ENCODE results near the gene DSCAM.
A peak's percentile ranks its signal among the peaks of the same experiment; 100 is the strongest.
"Not testable (repeated sequence)": the region's sequence is repeated elsewhere in the genome, so short reads cannot be mapped to it uniquely, and the experiment has no call there.

DSCAM gene

GRCh38 chr21:40516335-40516734 lies 330.6 kb downstream of the DSCAM start:
- no peak for DNase-seq

GRCh38 chr21:40512590-40512989 lies 334.4 kb downstream of the DSCAM start:
- DNase-seq, result peak; percentile 19

GRCh38 chr21:40507978-40508377 lies 339.0 kb downstream of the DSCAM start:
- no peak for DNase-seq

- DNase-seq, result no peak
Measured at GRCh38 chr21:40505681-40506080, 341.3 kb downstream of the DSCAM start.

GRCh38 chr21:40505244-40505643 lies 341.7 kb downstream of the DSCAM start:
- no peak for DNase-seq

GRCh38 chr21:40504825-40505224 lies 342.1 kb downstream of the DSCAM start:
- no peak for DNase-seq

GRCh38 chr21:40496116-40496515 lies 350.8 kb downstream of the DSCAM start:
- DNase-seq, result no peak

- DNase-seq, result no peak
Measured at GRCh38 chr21:40490408-40490807, 356.6 kb downstream of the DSCAM start.

GRCh38 chr21:40489001-40489400 lies 358.0 kb downstream of the DSCAM start:
- DNase-seq, result no peak

- DNase-seq, result no peak
Measured at GRCh38 chr21:40481764-40482163, 365.2 kb downstream of the DSCAM start.

- no peak for DNase-seq
Measured at GRCh38 chr21:40474513-40474912, 372.4 kb downstream of the DSCAM start.

- DNase-seq, result no peak
Measured at GRCh38 chr21:40472013-40472412, 374.9 kb downstream of the DSCAM start.

GRCh38 chr21:40471103-40471502 lies 375.9 kb downstream of the DSCAM start:
- DNase-seq, result no peak

GRCh38 chr21:40466893-40467483 lies 380.0 kb downstream of the DSCAM start:
- peak; percentile 24 for DNase-seq

GRCh38 chr21:40465382-40465781 lies 381.6 kb downstream of the DSCAM start:
- no peak for DNase-seq

- DNase-seq, result no peak
Measured at GRCh38 chr21:40463176-40463575, 383.8 kb downstream of the DSCAM start.

- DNase-seq, result no peak
Measured at GRCh38 chr21:40461008-40461407, 385.9 kb downstream of the DSCAM start.

- no peak for DNase-seq
Measured at GRCh38 chr21:40457741-40458140, 389.2 kb downstream of the DSCAM start.

GRCh38 chr21:40454057-40454456 lies 392.9 kb downstream of the DSCAM start:
- DNase-seq, result no peak

GRCh38 chr21:40453183-40453582 lies 393.8 kb downstream of the DSCAM start:
- DNase-seq, result no peak

GRCh38 chr21:40452548-40452947 lies 394.4 kb downstream of the DSCAM start:
- DNase-seq, result no peak

- no peak for DNase-seq
Measured at GRCh38 chr21:40447016-40447415, 399.9 kb downstream of the DSCAM start.

GRCh38 chr21:40445349-40445921 lies 401.5 kb downstream of the DSCAM start:
- no peak for DNase-seq

- DNase-seq, result not testable (repeated sequence)
Measured at GRCh38 chr21:40439581-40439980, 407.4 kb downstream of the DSCAM start.

GRCh38 chr21:40438616-40439015 lies 408.3 kb downstream of the DSCAM start:
- DNase-seq, result no peak
